Measurements from ENCODE around the gene MINDY4. TPM values are rescaled to one million over a fixed set of nuclear protein-coding genes. Genes with fewer than 3 reads are reported as not detected.

MINDY4 gene
- total and polyA plus RNA-seq, 2 of the 13 experiments (the other 11 are each of a cell fraction or from before 2014, with no cell fraction given), result not detected

DNA sequence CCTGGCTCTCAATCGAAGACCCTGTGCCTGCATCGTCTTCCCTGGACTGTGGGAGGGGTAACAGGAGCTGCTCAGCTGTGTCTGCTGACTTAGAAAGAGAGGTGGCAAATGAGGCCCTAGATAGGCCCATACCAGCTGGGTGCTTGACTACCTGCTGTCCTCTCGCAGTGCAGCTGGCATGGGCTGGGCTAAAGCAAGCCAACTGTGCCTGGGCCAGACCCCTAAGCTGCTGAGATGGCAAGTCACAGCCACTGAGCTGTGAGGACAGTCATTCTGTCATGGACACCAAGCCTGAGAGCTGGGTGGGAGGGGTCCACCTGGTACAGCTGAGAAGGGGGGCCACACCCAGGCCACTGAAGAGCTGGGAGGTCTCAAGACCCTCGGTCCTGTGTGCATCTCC is 94.6 kb downstream of the MINDY4 start (continued):
- TF ChIP-seq FOSL1 (CRISPR knock-in tag; IDR thresholded peaks at IDR 0.05; ENCODE audit: borderline replicate concordance) (no peak), NR1H2 (CRISPR knock-in tag; IDR thresholded peaks at IDR 0.05; ENCODE audit: borderline replicate concordance, low read depth) (no peak), ZNF577 (CRISPR knock-in tag; IDR thresholded peaks at IDR 0.05; ENCODE audit: borderline replicate concordance, low read depth) (no peak)
- TF ChIP-seq, protein P1, sequence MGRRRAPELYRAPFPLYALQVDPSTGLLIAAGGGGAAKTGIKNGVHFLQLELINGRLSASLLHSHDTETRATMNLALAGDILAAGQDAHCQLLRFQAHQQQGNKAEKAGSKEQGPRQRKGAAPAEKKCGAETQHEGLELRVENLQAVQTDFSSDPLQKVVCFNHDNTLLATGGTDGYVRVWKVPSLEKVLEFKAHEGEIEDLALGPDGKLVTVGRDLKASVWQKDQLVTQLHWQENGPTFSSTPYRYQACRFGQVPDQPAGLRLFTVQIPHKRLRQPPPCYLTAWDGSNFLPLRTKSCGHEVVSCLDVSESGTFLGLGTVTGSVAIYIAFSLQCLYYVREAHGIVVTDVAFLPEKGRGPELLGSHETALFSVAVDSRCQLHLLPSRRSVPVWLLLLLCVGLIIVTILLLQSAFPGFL (CRISPR knock-in tag; IDR thresholded peaks at IDR 0.05), result no peak
- TF ChIP-seq, protein P2, sequence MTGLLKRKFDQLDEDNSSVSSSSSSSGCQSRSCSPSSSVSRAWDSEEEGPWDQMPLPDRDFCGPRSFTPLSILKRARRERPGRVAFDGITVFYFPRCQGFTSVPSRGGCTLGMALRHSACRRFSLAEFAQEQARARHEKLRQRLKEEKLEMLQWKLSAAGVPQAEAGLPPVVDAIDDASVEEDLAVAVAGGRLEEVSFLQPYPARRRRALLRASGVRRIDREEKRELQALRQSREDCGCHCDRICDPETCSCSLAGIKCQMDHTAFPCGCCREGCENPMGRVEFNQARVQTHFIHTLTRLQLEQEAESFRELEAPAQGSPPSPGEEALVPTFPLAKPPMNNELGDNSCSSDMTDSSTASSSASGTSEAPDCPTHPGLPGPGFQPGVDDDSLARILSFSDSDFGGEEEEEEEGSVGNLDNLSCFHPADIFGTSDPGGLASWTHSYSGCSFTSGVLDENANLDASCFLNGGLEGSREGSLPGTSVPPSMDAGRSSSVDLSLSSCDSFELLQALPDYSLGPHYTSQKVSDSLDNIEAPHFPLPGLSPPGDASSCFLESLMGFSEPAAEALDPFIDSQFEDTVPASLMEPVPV (CRISPR knock-in tag; IDR thresholded peaks at IDR 0.05), result no peak

DNA sequence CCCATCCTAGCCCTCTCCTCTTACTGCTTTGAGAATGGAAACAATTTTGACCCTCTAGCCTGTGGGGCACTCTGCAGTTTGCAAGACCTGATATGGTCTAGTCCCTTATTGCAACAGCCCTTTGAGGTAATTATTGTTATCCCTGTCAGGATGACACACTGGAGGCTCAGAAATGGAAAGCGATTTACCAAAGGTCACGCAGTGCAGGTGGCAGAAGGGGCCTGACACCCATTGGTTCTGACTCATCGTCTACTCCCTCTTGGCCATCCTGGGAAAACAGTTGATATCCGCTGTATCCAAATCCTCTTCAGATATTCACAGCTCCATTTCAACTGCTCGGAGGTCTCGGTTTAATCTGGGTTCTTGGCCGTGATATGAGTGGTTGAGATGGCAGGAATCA is 95.7 kb downstream of the MINDY4 start:
- Histone ChIP-seq H3K4me1 (ENCODE audit: insufficient read depth, low read length) (peaks cover 14% of the 10 kb centered on the region), H3K9ac (ENCODE audit: insufficient read depth, low read depth, low read length) (no peak overlapping the region), H2AFZ (ENCODE audit: low read length) (no peak overlapping the region), H3K4me2 (ENCODE audit: low read depth, low read length) (no peak overlapping the region), H3K4me3 (replicated peaks in 1 of 3; ENCODE audit: insufficient read depth in 1 of 3, low read depth in 2 of 3, low read length in 3 of 3) (no peak overlapping the region), H4K20me1 (ENCODE audit: insufficient read depth, low read length) (no peaks in the 10 kb centered on the region), H3K36me3 (replicated peaks in 1 of 2; ENCODE audit: control insufficient read depth in 1 of 2, insufficient read depth in 2 of 2, low read length in 2 of 2) (no peaks in the 10 kb centered on the region), H3K27ac (ENCODE audit: extremely low read length, insufficient read depth, low read length) (no peak overlapping the region), H3K27me3 (ENCODE audit: control insufficient read depth in 1 of 2, insufficient read depth in 2 of 2, low read length in 2 of 2) (no peaks in the 10 kb centered on the region; a peak in 1 of 5 replicates), H3K9me3 (ENCODE audit: low read length) (no peaks in the 10 kb centered on the region), H3K79me2 (ENCODE audit: insufficient read depth, low read length) (no peaks in the 10 kb centered on the region)
- in situ Hi-C loops (cut with HindIII; ENCODE audit: extremely low pct_ligation_motif_present, low pct_unique_long_range_greater_than_20kb), result no loop called here
- no TSS peak for BruUV-seq (replicated peaks)
- FAIRE-seq, result no peak
- no peak for ATAC-seq
- intact Hi-C loops (cut with micrococcal nuclease; ENCODE audit: unreplicated experiment), result no loop called here
- DNase-seq (ENCODE audit: low spot score), result no peak
- 52% methylated on average over 6 of the region's 7 CpGs for WGBS (ENCODE audit: low lambda C conversion rate)
- CTCF ChIA-PET (ENCODE audit: low intra/inter-chr PET ratio, low total read pairs), result no interaction called here
- POLR2A ChIA-PET, result no interaction called here
- TF ChIP-seq HOXA9 (CRISPR knock-in tag; IDR thresholded peaks at IDR 0.05; ENCODE audit: borderline replicate concordance), result no peak
- TF ChIP-seq ZFYVE20 (CRISPR knock-in tag; IDR thresholded peaks at IDR 0.05; ENCODE audit: borderline replicate concordance, low read depth), result no peak
- TF ChIP-seq, protein P3, sequence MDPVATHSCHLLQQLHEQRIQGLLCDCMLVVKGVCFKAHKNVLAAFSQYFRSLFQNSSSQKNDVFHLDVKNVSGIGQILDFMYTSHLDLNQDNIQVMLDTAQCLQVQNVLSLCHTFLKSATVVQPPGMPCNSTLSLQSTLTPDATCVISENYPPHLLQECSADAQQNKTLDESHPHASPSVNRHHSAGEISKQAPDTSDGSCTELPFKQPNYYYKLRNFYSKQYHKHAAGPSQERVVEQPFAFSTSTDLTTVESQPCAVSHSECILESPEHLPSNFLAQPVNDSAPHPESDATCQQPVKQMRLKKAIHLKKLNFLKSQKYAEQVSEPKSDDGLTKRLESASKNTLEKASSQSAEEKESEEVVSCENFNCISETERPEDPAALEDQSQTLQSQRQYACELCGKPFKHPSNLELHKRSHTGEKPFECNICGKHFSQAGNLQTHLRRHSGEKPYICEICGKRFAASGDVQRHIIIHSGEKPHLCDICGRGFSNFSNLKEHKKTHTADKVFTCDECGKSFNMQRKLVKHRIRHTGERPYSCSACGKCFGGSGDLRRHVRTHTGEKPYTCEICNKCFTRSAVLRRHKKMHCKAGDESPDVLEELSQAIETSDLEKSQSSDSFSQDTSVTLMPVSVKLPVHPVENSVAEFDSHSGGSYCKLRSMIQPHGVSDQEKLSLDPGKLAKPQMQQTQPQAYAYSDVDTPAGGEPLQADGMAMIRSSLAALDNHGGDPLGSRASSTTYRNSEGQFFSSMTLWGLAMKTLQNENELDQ (CRISPR knock-in tag; IDR thresholded peaks at IDR 0.05; ENCODE audit: borderline replicate concordance), result no peak
- TF ChIP-seq ARNT (IDR thresholded peaks at IDR 0.05), result no peak

Data from HepG2 (cell line).